C4-2B (cell line): ENCODE measurements around the gene KLF11.

Experiments
- ZFX ChIP-seq: fragments of 450-650 bp; IDR thresholded peaks from 2 replicates; pipeline ENCODE4 v1.6.1; 2017
- TF ChIP-seq, protein P1 (sequence below): fragments of 450-650 bp; conservative IDR thresholded peaks from 2 replicates; pipeline ENCODE4 v1.5.1; 2017; ENCODE audit warnings: mild to moderate bottlenecking

DNA sequence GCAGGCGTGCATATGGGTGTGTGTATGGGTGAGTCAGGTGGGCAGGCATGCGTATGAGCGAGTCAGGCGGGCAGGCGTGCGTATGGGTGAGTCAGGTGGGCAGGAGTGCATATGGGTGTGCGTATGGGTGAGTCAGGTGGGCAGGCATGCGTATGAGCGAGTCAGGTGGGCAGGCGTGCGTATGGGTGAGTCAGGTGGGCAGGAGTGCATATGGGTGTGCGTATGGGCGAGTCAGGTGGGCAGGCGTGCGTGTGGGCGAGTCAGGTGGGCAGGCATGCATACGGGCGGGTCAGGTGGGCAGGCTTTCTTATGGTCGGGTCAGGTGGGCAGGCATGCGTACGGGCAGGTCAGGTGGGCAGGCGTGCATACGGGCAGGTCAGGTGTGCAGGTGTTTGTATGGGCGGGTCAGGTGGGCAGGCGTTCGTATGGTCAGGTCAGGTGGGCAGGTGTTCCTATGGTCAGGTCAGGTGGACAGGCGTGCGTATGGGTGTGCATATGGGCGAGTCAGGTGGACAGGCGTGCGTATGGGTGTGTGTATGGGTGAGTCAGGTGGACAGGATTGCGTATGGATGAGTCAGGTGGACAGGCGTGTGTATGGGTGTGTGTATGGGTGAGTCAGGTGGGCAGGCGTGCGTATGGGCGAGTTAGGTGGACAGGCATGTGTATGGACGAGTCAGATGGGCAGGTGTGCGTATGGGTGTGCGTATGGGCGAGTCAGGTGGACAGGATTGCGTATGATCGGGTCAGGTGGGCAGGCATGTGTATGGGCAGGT lies 28.7 kb upstream of the KLF11 start:
- TF ChIP-seq, protein P1, sequence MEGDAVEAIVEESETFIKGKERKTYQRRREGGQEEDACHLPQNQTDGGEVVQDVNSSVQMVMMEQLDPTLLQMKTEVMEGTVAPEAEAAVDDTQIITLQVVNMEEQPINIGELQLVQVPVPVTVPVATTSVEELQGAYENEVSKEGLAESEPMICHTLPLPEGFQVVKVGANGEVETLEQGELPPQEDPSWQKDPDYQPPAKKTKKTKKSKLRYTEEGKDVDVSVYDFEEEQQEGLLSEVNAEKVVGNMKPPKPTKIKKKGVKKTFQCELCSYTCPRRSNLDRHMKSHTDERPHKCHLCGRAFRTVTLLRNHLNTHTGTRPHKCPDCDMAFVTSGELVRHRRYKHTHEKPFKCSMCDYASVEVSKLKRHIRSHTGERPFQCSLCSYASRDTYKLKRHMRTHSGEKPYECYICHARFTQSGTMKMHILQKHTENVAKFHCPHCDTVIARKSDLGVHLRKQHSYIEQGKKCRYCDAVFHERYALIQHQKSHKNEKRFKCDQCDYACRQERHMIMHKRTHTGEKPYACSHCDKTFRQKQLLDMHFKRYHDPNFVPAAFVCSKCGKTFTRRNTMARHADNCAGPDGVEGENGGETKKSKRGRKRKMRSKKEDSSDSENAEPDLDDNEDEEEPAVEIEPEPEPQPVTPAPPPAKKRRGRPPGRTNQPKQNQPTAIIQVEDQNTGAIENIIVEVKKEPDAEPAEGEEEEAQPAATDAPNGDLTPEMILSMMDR: no peak
- TF ChIP-seq ZFX: no peak
